ENCODE measurements around the gene KRTCAP2.

KRTCAP2 gene

GRCh38 chr1:155130272-155131006, 42.7 kb downstream of the KRTCAP2 start:
- no peak for DNase-seq

GRCh38 chr1:155128755-155129473, 44.2 kb downstream of the KRTCAP2 start:
- DNase-seq = no peak

GRCh38 chr1:155127967-155128754, 44.9 kb downstream of the KRTCAP2 start:
- DNase-seq = no peak

- DNase-seq = peak; percentile 63
Observed at GRCh38 chr1:155127105-155127966, 45.8 kb downstream of the KRTCAP2 start, which contains the start of gene EFNA1. Gene EFNA1, plus strand, starts transcription at chr1:155127876. Its CDS starts 102 bp downstream, at chr1:155127978.

GRCh38 chr1:155126556-155127104, 46.5 kb downstream of the KRTCAP2 start:
- peak; percentile 36 for DNase-seq

- no peak for DNase-seq
Observed at GRCh38 chr1:155125946-155126555, 47.1 kb downstream of the KRTCAP2 start.

GRCh38 chr1:155125511-155125945, 47.6 kb downstream of the KRTCAP2 start:
- no peak for DNase-seq

GRCh38 chr1:155124503-155125463, 48.3 kb downstream of the KRTCAP2 start:
- DNase-seq = no peak

- no peak for DNase-seq
Observed at GRCh38 chr1:155123801-155124200, 49.3 kb downstream of the KRTCAP2 start.

GRCh38 chr1:155122308-155122707, 50.8 kb downstream of the KRTCAP2 start:
- no peak for DNase-seq

GRCh38 chr1:155121249-155121648, 51.9 kb downstream of the KRTCAP2 start:
- no peak for DNase-seq

GRCh38 chr1:155120253-155120652, 52.9 kb downstream of the KRTCAP2 start:
- DNase-seq = no peak

Measured in activated T-cell treated with anti-CD3 and anti-CD28 coated beads, Interleukin-2, amount 50 U/mL, for 1 hour (primary cell).